DOHH2 (cell line): Measurements from ENCODE around the gene LRRC75B.
A peak's percentile ranks its signal among the peaks of the same experiment; 100 is the strongest.
"Not testable (repeated sequence)": the region's sequence is repeated elsewhere in the genome, so short reads cannot be mapped to it uniquely, and the experiment has no call there.

Source experiments
- H3F3A ChIP-seq: fragments of 200-600 bp; sonication (generic), shearing (Covaris generic); 2 replicates; pipeline ENCODE4 v1.6.0; 2016; ENCODE audit warnings: antibody characterized with exemption, mild to moderate bottlenecking; ENCODE audit not compliant: control insufficient read depth, insufficient read depth
- H3K27ac ChIP-seq: fragments of 200-600 bp; sonication (generic); 2 replicates; pipeline ENCODE4 v1.5.1; 2014; ENCODE audit warnings: low read depth, mild to moderate bottlenecking, low read length, moderate library complexity
- H3K27me3 ChIP-seq: fragments of 200-600 bp; sonication (generic); 2 replicates; pipeline ENCODE4 v1.6.1; 2014; ENCODE audit warnings: mild to moderate bottlenecking, low read length, mixed read lengths; ENCODE audit not compliant: control insufficient read depth
- H3K36me3 ChIP-seq: fragments of 200-600 bp; sonication (generic); 2 replicates; pipeline ENCODE4 v1.6.1; 2014; ENCODE audit warnings: mild to moderate bottlenecking, low read length, moderate library complexity, mixed read lengths; ENCODE audit not compliant: control insufficient read depth
- H3K4me1 ChIP-seq: fragments of 200-600 bp; sonication (generic); 2 replicates; pipeline ENCODE4 v1.6.1; 2014; ENCODE audit warnings: mild to moderate bottlenecking, low read length, mixed read lengths; ENCODE audit not compliant: control insufficient read depth
- H3K4me2 ChIP-seq: fragments of 200-600 bp; sonication (generic); 2 replicates; pipeline ENCODE4 v1.6.0; 2014; ENCODE audit warnings: mild to moderate bottlenecking, low read length, moderate library complexity
- H3K4me3 ChIP-seq: fragments of 200-600 bp; sonication (generic); 2 replicates; pipeline ENCODE4 v1.5.1; 2014; ENCODE audit warnings: mild to moderate bottlenecking, low read length, mixed read lengths
- H3K79me2 ChIP-seq: fragments of 200-600 bp; sonication (generic); 2 replicates; pipeline ENCODE4 v1.6.1; 2014; ENCODE audit warnings: mild to moderate bottlenecking, low read length, mixed read lengths; ENCODE audit not compliant: control insufficient read depth
- H3K9me2 ChIP-seq: fragments of 200-600 bp; sonication (generic); replicated peaks from 2 replicates; pipeline ENCODE4 v1.6.1; 2014; ENCODE audit warnings: mild to moderate bottlenecking, low read length, mixed read lengths; ENCODE audit not compliant: control insufficient read depth
- H3K9me3 ChIP-seq: fragments of 200-600 bp; sonication (generic); 2 replicates; pipeline ENCODE4 v1.6.1; 2014; ENCODE audit warnings: antibody characterized with exemption, low read length, mixed read lengths; ENCODE audit not compliant: control insufficient read depth, insufficient read depth
- H4K20me1 ChIP-seq: fragments of 200-600 bp; sonication (generic); 2 replicates; pipeline ENCODE4 v1.6.0; 2014; ENCODE audit warnings: low read depth, mild to moderate bottlenecking, antibody characterized with exemption, low read length, moderate library complexity; ENCODE audit not compliant: control insufficient read depth, insufficient read depth
- CTCF ChIP-seq: fragments of 200-600 bp; sonication (generic); IDR thresholded peaks from one replicate; pipeline ENCODE4 v1.5.1; 2014; ENCODE audit warnings: antibody characterized with exemption, mild to moderate bottlenecking, low read depth, low read length; ENCODE audit not compliant: poor library complexity, severe bottlenecking
- EZH2phosphoT487 ChIP-seq: fragments of 200-600 bp; sonication (generic); IDR thresholded peaks from 2 replicates; pipeline ENCODE4 v1.6.1; 2017; ENCODE audit warnings: borderline replicate concordance, mild to moderate bottlenecking, antibody characterized with exemption, low read length, moderate library complexity, mixed read lengths

The LRRC75B gene

GRCh38 chr22:24593836-24594568, 1.1 kb upstream of the LRRC75B start:
- TF ChIP-seq CTCF (no peak), EZH2phosphoT487 (no peak)
- Histone ChIP-seq H3K9me3 (no peaks in the 10 kb centered on the region), H3K9me2 (no peaks in the 10 kb centered on the region), H3K79me2 (no peaks in the 10 kb centered on the region), H3K4me3 (no peak overlapping the region), H4K20me1 (no peaks in the 10 kb centered on the region), H3K4me2 (no peak overlapping the region), H3K27me3 (peaks cover 20% of the 10 kb centered on the region), H3K27ac (no peak overlapping the region), H3K36me3 (no peaks in the 10 kb centered on the region), H3F3A (no peaks in the 10 kb centered on the region), H3K4me1 (peaks cover 3% of the 10 kb centered on the region; the same call in 1 of the 2 replicates)

- not testable (repeated sequence) for H4K20me1 ChIP-seq, H3K9me2 ChIP-seq, H3K4me2 ChIP-seq, H3K4me3 ChIP-seq, H3K9me3 ChIP-seq, H3K4me1 ChIP-seq, H3F3A ChIP-seq, H3K79me2 ChIP-seq, H3K27ac ChIP-seq, H3K36me3 ChIP-seq
- peaks cover 20% of the 10 kb centered on the region for H3K27me3 ChIP-seq
Measured at GRCh38 chr22:24593559-24593835, 624 bp upstream of the LRRC75B start.

GRCh38 chr22:24592058-24592850, 619 bp downstream of the LRRC75B start:
- peak overlapping the region; percentile 55 for H3K4me3 ChIP-seq
- TF ChIP-seq CTCF: no peak
- TF ChIP-seq EZH2phosphoT487: 0 out of 2 replicates have a peak, but pooled peaks have one; percentile 63
- no peaks in the 10 kb centered on the region for H4K20me1 ChIP-seq
- H3K4me2 ChIP-seq: peak overlapping the region; percentile 65
- H3K9me3 ChIP-seq: no peaks in the 10 kb centered on the region
- H3K27me3 ChIP-seq: peaks cover 20% of the 10 kb centered on the region
- peaks cover 3% of the 10 kb centered on the region; the same call in 1 of the 2 replicates for H3K4me1 ChIP-seq
- no peaks in the 10 kb centered on the region for H3F3A ChIP-seq
- no peaks in the 10 kb centered on the region for H3K79me2 ChIP-seq
- H3K36me3 ChIP-seq: no peaks in the 10 kb centered on the region
- H3K9me2 ChIP-seq: no peaks in the 10 kb centered on the region
- no peak overlapping the region for H3K27ac ChIP-seq

GRCh38 chr22:24591286-24591830, 1.5 kb downstream of the LRRC75B start:
- TF ChIP-seq EZH2phosphoT487: no peak
- no peaks in the 10 kb centered on the region for H3K36me3 ChIP-seq
- no peaks in the 10 kb centered on the region for H3K9me2 ChIP-seq
- no peaks in the 10 kb centered on the region for H3K79me2 ChIP-seq
- H3K4me1 ChIP-seq: peaks cover 3% of the 10 kb centered on the region; the same call in 1 of the 2 replicates
- no peaks in the 10 kb centered on the region for H3K9me3 ChIP-seq
- peaks cover 20% of the 10 kb centered on the region for H3K27me3 ChIP-seq
- H3K4me3 ChIP-seq: no peak overlapping the region
- H3K27ac ChIP-seq: no peak overlapping the region
- H4K20me1 ChIP-seq: no peaks in the 10 kb centered on the region
- H3F3A ChIP-seq: no peaks in the 10 kb centered on the region
- no peak overlapping the region for H3K4me2 ChIP-seq
